Measurements from ENCODE around the gene MLPH. TPM values are rescaled to one million over a fixed set of nuclear protein-coding genes. Genes with fewer than 3 reads are reported as not detected.

MLPH gene
- total and polyA plus RNA-seq, 9 of the 15 experiments (the other 6 are each of a cell fraction or from before 2014, with no cell fraction given), result 0.22 TPM; not detected in 8

DNA sequence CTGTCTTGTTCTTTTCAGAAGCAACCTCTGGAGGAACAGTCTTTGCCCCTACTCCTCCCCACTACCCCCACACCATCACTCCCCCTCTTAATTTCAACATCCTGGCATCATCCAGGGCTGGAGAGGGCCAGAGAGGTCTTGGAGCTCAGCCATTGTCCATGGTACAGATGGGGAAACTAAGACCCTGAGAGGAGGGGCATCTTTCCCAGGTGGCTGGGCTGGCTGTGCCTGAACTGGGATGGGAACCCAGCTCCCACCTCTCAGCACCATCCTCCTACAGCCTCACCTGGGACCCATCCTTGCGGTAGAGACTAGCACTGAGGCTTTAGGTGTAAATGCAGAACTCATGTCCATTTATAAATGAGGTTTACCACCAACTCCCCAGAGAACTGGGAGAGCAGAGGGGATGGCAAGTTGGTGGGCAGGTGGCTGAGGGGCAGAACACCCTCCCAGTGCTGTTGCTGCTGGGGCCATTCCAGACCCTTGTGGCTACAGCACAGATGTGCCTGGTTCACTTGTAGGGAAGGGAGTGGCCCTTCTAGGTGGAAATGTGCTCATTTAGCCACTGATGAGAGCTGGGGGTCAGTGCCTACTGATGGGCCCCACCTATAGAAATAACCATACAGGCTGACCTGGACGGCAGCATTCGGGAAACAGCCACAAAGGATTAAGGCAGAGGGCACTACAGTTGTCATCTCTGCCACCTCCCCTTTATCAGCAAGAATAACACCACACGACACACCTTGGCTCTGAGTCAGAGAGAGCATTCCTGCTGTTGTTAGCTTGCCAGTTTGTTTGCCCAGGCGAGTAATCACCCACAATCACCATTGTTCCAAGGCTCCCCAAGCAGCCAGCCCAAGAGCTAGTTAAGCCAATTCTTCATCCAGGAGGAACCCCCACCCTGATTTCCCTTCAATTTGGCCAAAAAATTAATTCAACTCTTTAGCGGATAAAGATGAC lies 2.1 kb downstream of the MLPH start:
- H3K4me3 ChIP-seq, result no peak overlapping the region
- intact Hi-C loops (cut with micrococcal nuclease), result no loop called here
- no peaks in the 10 kb centered on the region for H4K20me1 ChIP-seq (replicated peaks; ENCODE audit: control insufficient read depth, insufficient read depth, low read length)
- H3K4me1 ChIP-seq (replicated peaks in 1 of 2; ENCODE audit: control insufficient read depth in 2 of 2, insufficient read depth in 2 of 2, low read length in 2 of 2), result no peaks in the 10 kb centered on the region
- peaks cover 0 to 17% of the 10 kb centered on the region in 2 experiments; a peak in 2 of 5 replicates for H3K27me3 ChIP-seq (ENCODE audit: control insufficient read depth in 2 of 2, insufficient read depth in 2 of 2, low read length in 2 of 2)
- FAIRE-seq (no peak), DNase-seq (ENCODE audit: extremely low read depth in 1 of 4, low spot score in 3 of 4) (no peak), ATAC-seq (no peak)
- no peaks in the 10 kb centered on the region for H3K36me3 ChIP-seq (ENCODE audit: control insufficient read depth, insufficient read depth, low read length)
- no peak overlapping the region for H3K27ac ChIP-seq (ENCODE audit: extremely low read depth, low read depth, low read length)
- H3K9ac ChIP-seq (ENCODE audit: insufficient read depth in 1 of 2, low read depth in 2 of 2, low read length in 2 of 2), result no peak overlapping the region
- in situ Hi-C loops (cut with MboI), result no loop called here
- CTCF ChIA-PET (ENCODE audit: low intra/inter-chr PET ratio), result no interaction called here
- no peaks in the 10 kb centered on the region for H3K79me2 ChIP-seq (ENCODE audit: control insufficient read depth, insufficient read depth, low read length)
- no peaks in the 10 kb centered on the region for H3K9me1 ChIP-seq (ENCODE audit: control insufficient read depth, insufficient read depth, low read length)
- H2AFZ ChIP-seq (ENCODE audit: low read depth, low read length), result no peak overlapping the region
- POLR2A ChIA-PET, result interaction anchor here (0.6 kb wide), 1 partner anchor 13 kb away, joined by 3 read pairs; no protein-coding TSS in a partner anchor
- no peak overlapping the region for H3K4me2 ChIP-seq (ENCODE audit: insufficient read depth, low read length)
- 2% methylated on average over 5 of the region's 6 CpGs for WGBS (ENCODE audit: insufficient coverage, low coverage, missing lambda C conversion rate)
- TF ChIP-seq GATA2 (CRISPR knock-in tag; IDR thresholded peaks at IDR 0.05) (no peak), CHD4 (IDR thresholded peaks at IDR 0.05; ENCODE audit: insufficient read depth, insufficient replicate concordance, low read depth, low read length, poor library complexity, severe bottlenecking) (no peak), POU5F1 (IDR thresholded peaks at IDR 0.05; ENCODE audit: borderline replicate concordance, low read depth, low read length, partially characterized antibody) (no peak), GTF2A2 (tag; IDR thresholded peaks at IDR 0.05) (no peak), MEIS2 (IDR thresholded peaks at IDR 0.05; ENCODE audit: partially characterized antibody) (no peak), GATAD2B (IDR thresholded peaks at IDR 0.05; ENCODE audit: borderline replicate concordance) (no peak), TAF1 (IDR thresholded peaks at IDR 0.05; ENCODE audit: control insufficient read depth, extremely low read depth, insufficient read depth, low read length, severe bottlenecking) (no peak)
- TF ChIP-seq, protein P1, sequence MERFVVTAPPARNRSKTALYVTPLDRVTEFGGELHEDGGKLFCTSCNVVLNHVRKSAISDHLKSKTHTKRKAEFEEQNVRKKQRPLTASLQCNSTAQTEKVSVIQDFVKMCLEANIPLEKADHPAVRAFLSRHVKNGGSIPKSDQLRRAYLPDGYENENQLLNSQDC (CRISPR knock-in tag; IDR thresholded peaks at IDR 0.05), result no peak
- TF ChIP-seq, protein P2, sequence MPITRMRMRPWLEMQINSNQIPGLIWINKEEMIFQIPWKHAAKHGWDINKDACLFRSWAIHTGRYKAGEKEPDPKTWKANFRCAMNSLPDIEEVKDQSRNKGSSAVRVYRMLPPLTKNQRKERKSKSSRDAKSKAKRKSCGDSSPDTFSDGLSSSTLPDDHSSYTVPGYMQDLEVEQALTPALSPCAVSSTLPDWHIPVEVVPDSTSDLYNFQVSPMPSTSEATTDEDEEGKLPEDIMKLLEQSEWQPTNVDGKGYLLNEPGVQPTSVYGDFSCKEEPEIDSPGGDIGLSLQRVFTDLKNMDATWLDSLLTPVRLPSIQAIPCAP (CRISPR knock-in tag; IDR thresholded peaks at IDR 0.05; ENCODE audit: borderline replicate concordance), result no peak
- TF ChIP-seq, protein P3, sequence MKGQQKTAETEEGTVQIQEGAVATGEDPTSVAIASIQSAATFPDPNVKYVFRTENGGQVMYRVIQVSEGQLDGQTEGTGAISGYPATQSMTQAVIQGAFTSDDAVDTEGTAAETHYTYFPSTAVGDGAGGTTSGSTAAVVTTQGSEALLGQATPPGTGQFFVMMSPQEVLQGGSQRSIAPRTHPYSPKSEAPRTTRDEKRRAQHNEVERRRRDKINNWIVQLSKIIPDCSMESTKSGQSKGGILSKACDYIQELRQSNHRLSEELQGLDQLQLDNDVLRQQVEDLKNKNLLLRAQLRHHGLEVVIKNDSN (CRISPR knock-in tag; IDR thresholded peaks at IDR 0.05), result no peak
- TF ChIP-seq, protein P4, sequence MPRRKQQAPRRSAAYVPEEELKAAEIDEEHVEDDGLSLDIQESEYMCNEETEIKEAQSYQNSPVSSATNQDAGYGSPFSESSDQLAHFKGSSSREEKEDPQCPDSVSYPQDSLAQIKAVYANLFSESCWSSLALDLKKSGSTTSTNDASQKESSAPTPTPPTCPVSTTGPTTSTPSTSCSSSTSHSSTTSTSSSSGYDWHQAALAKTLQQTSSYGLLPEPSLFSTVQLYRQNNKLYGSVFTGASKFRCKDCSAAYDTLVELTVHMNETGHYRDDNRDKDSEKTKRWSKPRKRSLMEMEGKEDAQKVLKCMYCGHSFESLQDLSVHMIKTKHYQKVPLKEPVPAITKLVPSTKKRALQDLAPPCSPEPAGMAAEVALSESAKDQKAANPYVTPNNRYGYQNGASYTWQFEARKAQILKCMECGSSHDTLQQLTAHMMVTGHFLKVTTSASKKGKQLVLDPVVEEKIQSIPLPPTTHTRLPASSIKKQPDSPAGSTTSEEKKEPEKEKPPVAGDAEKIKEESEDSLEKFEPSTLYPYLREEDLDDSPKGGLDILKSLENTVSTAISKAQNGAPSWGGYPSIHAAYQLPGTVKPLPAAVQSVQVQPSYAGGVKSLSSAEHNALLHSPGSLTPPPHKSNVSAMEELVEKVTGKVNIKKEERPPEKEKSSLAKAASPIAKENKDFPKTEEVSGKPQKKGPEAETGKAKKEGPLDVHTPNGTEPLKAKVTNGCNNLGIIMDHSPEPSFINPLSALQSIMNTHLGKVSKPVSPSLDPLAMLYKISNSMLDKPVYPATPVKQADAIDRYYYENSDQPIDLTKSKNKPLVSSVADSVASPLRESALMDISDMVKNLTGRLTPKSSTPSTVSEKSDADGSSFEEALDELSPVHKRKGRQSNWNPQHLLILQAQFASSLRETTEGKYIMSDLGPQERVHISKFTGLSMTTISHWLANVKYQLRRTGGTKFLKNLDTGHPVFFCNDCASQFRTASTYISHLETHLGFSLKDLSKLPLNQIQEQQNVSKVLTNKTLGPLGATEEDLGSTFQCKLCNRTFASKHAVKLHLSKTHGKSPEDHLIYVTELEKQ (CRISPR knock-in tag; IDR thresholded peaks at IDR 0.05), result no peak
- TF ChIP-seq, protein P5, sequence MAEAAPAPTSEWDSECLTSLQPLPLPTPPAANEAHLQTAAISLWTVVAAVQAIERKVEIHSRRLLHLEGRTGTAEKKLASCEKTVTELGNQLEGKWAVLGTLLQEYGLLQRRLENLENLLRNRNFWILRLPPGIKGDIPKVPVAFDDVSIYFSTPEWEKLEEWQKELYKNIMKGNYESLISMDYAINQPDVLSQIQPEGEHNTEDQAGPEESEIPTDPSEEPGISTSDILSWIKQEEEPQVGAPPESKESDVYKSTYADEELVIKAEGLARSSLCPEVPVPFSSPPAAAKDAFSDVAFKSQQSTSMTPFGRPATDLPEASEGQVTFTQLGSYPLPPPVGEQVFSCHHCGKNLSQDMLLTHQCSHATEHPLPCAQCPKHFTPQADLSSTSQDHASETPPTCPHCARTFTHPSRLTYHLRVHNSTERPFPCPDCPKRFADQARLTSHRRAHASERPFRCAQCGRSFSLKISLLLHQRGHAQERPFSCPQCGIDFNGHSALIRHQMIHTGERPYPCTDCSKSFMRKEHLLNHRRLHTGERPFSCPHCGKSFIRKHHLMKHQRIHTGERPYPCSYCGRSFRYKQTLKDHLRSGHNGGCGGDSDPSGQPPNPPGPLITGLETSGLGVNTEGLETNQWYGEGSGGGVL (CRISPR knock-in tag; IDR thresholded peaks at IDR 0.05), result no peak
- peaks cover 1% of the 10 kb centered on the region; the same call in 1 of the 2 replicates for H3K9me3 ChIP-seq (replicated peaks; ENCODE audit: control insufficient read depth, insufficient read depth, low read depth, low read length)
- no TSS peak for BruUV-seq (replicated peaks)

Data from K562 (cell line).